ENCODE results near the gene PLA2G4D.

- TF ChIP-seq POLR2AphosphoS5 (IDR thresholded peaks at IDR 0.05) (no peak), CTCF (IDR thresholded peaks at IDR 0.05) (no peak), EP300 (IDR thresholded peaks at IDR 0.05) (no peak)
Measured at GRCh38 chr15:42136513-42136912, 42.2 kb upstream of the PLA2G4D start.

All from suprapubic skin (tissue), 4 donors.